HG02870 (cell line): ENCODE results near the gene LRRC7.

Experiments used
- ATAC-seq: cut with Tn5 transposase; IDR thresholded peaks from one replicate; pipeline ENCODE4 v1.9.1; 2021; ENCODE audit warnings: mild to moderate bottlenecking, moderate library complexity; ENCODE audit not compliant: unreplicated experiment

LRRC7 gene

DNA sequence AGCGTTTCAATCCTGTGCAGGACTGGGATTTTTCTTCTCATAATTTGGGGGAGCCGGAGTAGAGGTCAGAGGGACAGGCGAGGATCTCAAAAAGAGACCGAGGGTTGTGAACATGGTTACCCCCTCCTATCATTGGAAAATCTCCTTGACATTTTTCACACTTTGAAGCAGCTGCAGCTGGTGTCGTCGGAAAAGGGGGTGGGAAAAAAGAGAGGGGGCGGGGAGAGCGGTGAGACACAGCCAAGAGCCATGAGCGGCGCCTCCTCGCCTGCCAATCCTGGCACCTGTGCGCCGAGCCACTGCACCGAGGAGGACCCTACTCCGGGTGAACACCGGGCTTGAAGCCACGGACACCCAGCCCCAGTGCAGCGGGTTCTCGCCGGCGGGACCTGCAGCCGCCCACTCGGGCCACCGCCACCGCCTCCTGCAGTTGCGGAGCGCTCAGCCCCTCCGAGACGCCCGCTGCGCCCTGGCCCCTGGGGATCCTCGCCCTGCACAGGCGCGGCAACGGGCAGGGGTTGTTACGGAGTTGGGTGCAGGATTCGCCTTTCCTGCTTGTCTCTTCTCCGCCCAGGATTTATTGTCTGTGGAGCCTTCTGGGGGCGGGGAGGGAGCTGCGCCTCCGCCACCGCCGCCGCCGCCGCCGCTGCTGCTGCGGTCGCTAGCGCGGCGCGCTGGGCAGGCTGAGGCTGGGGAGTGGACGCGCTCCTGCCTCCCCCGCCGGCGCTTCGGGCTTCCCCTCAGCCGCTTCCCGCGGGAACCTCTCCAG lies at the start of gene LRRC7:
TSS of gene LRRC7 (plus strand) at position 271 of the 769 bp plus-strand sequence. CDS start 718 bp downstream, outside the sequence.
- ATAC-seq, result peak; percentile 19

DNA sequence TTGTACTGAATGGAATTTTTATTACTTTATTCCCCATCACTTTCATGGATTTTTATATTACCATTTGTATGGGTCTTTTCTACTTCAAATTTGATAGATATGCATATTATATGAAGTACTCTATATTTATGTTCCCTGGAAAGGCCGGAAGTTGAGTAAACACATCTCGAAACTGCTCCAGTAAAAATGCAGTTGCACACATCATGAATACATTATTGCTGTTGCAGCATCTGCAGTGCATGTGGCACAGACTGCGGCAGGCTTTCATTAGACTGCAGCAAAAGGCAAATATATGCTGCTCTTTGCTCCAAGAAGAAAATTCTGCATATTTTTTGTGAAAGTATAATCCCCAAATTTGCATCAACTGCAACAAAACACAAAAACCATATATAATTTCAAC lies 48.7 kb upstream of the LRRC7 start:
- ATAC-seq, result no peak

DNA sequence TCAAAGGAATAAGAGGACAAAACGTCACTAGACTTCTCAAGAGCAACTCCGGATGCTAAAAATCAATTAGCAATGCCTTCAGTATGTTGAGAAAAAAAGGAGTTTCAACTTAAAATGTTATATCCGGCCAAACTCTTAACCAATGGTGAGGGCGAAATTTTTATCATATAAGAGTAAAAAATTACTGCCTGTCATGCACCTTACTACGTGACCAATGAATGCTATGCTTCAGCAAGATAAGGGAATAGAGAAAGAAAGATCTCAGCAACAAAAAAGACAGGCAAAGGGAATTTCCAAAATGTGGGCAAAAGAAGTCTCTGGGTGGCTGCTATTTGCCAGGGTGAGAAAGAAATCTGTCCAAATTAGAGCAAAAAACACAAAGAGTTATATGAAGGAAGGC lies 47.4 kb upstream of the LRRC7 start:
- ATAC-seq, result no peak

DNA sequence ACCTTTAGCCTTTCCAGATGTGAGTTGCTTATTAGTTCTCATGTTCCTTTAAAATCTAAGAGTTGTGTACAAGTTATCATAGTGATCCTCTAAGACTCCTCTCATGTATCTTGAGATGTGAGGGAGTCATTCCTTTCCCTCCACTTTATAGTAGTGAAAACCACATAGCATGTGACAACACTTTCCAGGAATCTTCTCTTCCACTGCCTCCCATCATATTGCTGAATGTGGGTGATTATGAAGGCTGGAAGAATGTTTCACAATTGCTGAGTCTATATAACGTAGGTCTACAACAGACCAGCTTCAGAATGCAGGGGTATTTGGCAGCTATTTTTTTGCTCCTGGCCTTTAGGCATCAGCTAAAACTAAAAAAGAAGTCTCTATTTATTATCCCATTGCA lies 44.7 kb upstream of the LRRC7 start:
- no peak for ATAC-seq

DNA sequence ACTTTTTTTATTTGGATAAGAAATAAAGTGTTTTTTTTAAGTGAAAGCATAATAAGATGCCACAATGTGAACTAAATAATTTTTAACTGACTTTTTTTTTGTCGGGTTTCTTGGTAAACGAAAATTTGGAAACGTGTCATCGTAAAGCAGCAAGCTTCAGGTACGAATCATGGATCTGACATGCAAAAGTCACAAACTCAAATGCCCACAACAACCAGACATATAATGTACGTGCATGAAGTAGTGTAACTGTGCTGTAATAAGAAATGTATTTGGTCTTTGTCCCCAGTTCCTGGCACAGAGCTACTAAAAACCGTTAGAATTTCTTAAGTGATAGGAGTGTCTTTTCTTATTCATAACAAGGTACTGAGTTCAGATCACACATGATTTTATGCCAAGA lies 44.3 kb upstream of the LRRC7 start:
- no peak for ATAC-seq

DNA sequence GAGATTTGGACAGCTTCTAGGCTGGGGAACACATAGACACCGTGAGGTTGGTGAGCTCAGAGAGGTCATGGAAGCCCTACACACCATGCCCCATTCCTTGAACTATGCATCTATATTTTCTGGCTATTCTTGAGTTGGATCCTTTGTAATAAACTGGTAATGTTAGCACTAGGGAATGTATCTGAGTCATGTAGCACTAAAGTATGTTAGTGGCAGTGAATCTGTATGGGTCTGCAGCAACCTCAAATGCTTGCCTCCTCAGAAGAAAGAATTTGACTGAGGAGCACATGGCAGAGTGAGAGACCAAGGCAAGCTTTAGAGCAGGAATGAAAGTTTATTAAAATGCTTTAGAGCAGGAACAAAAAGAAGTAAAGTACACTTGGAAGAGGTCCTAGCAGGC lies 43.7 kb upstream of the LRRC7 start:
- no peak for ATAC-seq

DNA sequence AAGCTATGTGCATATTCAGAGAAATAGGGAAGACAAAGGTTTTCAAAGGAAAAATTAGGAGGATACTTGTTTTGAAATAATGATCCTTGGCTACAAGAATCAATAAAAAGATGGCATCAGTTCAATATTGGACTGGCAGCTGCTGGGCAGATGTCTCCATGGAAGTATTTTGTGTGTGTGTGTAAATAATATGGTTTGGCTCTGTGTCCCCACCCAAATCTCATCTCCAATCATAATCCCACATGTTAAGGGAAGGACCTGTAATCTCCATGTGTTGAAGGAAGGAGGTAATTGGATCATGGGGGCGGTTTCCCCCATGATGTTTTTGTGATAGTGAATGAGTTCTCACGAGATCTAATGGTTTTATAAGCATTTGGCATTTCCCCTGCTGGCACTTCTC lies 40.4 kb upstream of the LRRC7 start:
- ATAC-seq, result no peak

DNA sequence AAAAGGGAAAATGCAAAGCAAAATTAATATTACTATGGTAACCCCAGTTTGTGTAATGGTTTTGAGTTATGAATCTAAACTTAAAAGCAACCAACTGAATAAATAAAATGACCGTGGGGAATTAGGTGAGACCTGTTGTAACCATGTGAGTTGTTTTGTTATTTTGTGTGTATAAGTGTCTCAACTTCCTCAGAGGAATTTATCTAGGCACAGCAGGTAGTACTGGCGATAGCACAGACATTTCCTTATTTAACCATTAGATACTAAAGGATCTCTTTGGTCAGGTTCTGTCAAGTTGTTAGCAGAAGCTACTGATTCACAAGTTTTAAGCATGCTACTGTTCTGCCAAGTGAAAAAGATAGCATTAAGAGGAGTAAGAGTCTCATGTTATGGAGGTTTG lies 39.3 kb upstream of the LRRC7 start:
- ATAC-seq, result no peak

DNA sequence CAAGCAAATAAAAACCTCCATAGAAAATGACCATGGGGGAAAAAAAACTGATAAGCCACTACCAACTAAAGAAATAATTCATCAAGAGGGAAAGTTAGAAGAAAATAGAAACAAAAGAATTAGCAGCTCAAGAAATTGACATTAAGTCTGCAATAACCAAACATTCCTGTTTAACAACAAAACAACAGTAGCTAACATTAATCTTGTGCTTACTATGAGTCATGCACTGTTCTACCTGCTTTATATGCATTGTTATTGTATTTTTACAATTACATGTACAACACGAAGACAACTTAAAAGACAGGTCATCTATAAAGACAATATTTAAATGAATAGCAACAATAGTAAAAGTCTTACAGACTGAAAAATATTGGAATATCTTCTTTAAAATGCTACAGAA lies 34.4 kb upstream of the LRRC7 start:
- no peak for ATAC-seq

DNA sequence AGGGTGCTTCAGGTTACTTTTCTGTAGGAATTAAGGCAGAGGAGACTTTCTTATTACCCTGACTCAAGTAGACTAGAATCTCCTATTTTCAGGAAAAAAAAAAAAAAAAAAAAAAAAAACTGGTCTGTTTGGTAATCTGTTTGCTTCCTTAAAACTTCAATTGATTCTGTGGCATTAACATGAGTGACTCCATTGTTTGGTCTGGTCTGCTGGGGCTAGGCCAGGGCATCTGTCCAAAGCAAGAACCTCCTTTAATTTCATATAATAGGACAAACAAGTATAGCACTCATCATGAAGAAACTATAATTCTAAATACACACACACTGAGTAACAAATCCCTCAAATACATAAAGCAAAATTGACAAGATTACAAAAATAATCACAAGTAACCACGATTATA lies 32.9 kb upstream of the LRRC7 start:
- no peak for ATAC-seq

DNA sequence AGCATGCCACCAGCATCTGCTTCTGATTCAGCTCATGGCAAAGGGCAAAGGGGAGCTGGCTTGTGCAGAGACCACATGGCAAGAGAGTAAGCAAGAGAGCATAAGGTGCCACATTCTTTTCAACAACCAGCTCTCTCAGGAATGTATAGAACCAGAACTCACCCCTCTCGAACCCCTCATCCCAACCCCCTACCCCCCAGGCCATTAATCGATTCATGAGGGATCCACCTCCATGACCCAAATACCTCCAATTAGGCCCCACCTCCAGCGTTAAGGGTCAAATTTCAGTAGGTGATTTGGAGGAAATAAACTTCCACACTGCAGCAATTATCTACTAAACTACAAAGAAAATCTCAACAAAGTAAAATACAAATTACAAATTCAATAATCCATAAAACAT lies 32.2 kb upstream of the LRRC7 start:
- no peak for ATAC-seq

DNA sequence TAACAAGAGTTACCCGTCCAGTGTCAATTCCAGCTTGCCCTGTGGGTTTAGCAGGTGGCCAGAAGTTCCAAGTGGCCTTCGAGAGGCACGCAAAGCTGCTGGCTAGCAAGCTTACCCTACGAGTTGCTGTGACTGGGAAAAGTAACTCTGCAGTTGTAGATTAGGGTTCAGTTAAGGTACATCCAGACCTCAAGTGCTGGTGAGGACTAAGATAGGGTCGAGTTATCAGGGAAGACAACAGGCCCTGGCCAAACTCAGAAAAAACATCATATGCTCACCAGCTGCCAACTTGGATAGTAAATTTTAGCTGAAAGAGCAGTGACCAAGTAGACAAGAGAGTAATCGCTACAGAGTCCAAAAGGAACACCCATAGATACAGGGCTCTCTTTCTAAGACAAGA lies 27.7 kb upstream of the LRRC7 start:
- ATAC-seq, result no peak

DNA sequence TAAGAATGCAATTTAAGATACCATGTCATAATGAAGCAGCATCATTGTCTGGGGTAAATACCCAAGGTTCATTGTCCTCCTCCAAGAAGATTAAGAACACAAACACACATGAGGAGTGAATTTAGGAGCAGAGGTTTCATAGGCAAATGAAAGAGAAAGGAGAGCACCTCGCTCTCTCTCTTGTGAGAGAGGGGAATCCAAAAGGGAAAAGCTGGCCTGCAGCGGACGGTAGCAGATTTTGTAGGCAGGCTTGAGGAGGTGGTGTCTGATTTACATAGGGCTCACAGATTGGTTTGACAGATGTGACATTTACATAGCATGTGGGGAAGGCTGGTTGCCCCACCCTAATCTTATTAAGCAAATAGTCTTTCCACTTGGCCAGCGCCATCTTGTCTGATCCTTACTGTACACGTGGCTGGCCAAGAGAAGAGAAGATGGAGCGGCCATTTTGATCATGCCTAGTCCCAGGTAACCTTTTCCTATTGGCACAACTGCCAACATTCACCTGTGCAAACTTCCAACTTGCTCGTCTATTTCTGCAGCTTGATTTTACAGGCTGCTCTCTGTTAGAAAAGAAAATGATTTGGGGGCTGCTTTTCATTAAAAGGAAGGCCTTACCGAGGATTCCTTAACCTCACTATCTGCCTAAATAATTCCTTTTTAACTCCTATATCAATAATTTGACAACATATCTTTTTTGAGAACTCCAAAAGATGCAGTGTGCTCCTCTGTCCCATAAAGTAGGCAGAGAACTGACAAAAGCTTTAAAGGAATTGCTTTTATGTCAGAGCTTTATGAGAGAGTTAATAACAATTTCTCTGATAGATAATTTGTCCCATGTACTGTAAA lies 16.0 kb upstream of the LRRC7 start:
- no peak for ATAC-seq

DNA sequence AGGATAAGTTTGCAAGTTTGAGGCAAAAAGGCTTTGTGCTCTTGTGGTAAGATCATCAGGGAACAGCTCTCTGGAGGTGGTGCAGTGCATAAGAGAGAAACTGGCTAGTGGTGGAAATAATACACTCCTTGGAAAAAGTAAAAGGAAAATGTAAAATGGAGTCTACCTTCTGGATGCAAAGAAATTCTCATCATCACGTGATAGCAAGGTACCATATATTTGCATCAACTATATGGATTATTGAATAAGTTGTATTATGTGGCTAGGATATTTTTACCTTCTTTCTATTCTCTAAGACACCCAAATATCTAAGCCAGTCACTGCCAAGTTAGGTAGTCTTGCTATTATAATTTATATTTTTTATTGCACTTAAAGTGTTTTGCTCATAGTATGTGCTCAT lies 14.0 kb upstream of the LRRC7 start:
- no peak for ATAC-seq

DNA sequence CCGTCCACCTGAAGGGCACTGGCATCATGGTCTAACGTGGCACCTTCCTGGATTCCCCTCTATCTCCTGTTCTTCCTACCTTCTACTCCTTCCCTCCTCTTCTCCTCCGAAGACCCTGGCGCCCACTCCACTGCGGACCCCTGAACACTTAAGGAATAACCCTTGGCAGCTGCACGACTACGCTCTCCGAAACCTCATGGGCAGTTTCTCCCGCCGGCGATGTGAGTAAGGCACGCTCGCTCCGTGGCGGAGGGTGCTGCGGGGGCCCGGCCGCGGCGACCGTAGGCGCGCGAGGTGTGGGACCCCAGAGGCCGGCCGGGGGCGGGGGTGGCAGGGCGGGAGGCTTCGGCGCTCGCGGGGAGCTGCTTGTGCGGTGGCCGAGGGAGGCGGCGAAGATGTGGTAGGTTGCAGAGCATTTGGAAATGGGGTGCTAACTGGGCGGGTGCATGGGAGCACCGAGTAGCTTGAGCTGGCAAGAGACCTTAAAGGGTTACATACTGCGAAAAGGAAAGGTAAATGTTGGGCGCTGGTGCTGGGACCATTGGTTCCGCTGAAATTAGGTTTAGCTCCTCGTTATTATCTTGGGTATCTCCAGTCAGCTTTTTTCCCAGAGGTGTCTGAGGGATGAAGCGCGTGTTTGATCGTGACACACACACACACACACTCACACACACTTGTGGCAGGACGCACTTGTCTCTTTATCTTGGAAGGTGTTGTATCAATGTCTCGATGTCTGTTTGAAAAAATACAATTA lies 876 bp downstream of the LRRC7 start:
- ATAC-seq, result no peak

DNA sequence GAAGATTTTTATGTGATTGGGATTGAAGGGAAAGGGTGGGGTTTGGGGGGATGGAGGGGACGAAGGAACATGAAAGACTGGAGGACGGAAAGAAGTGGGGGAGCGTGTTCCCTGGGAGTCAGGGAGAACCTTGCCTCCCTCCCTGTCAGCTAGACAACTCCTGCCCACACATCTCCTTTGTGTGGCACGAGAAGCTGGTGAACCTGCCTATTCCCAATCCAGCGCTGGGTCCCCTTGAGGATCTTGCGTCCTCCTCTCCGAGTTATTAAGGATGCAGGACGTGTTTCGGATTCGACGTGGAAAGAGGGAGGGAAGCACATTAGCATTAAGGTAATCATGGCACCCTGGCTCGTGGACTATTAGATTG lies 1.4 kb downstream of the LRRC7 start:
- ATAC-seq, result no peak

DNA sequence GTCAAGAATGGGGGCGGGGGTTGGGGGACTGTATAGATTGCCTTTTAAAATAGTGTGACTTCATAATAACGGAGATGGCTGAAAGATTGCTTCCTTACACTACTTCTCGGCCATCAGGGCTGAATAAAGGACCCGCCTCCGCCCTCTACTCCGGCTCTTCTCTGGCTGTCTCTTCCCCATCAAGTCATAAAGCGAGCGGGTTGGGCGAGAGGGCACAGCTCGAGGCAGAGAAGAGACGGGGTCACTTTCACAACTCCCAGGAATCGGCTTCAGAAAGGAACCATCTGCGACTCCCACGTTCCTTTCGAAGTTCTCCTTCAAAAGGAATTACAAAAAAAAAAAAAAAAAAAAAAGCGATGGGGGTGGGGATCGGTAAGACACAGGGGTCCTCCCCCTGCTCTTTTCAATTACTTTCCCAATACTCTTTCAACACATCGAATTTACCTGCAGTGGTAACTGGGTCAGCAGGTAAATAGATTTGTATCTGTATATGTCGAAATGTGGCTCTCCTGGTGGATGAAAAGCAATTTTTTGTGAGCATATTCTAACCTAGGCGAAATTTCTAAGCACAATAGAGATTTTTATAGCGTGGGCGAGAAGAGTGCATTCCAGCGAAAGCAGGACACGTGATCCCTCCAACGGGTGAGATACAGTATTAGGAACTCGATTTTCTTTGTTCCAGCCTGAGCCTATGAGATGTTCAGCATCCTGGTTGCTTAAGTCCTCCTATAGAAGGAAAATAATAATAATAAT lies 2.0 kb downstream of the LRRC7 start:
- no peak for ATAC-seq

DNA sequence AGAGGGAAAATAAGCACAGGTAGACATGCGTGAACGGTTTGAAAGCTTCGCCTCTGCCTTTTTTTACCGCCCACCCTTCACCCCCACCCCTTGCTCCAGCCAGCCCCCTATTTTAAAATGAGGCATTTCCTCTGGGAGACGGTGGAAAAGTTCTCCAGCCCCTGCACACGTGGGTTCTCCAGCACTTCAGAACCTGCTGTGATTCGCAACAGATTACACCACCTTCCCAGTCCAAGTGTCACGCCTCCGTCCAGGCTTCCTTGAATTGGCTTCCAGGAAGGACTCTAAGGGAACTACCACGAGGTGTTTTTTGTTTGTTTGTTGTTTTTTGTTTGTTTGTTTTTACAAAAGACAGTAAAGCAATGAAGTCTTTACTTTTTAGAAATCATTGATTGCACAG lies 2.6 kb downstream of the LRRC7 start:
- ATAC-seq, result no peak

DNA sequence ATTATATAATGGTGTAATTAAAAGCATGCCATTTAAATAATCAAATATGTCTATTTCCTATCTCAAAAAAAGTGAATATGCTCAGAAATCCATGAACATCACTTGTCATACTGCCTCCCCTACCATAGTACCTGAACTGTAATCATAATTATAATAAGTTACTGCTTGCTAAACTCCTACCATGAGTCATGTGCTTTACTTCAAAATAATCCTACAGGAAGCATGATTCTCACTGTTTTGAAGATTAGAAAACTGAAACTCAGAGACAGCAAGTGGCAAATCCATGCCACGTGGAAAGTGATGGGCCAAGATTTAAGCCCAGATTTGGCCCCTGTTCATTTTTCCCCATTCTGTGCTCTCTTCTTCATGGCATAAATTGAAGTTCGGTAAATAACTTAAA lies 5.2 kb downstream of the LRRC7 start:
- no peak for ATAC-seq

DNA sequence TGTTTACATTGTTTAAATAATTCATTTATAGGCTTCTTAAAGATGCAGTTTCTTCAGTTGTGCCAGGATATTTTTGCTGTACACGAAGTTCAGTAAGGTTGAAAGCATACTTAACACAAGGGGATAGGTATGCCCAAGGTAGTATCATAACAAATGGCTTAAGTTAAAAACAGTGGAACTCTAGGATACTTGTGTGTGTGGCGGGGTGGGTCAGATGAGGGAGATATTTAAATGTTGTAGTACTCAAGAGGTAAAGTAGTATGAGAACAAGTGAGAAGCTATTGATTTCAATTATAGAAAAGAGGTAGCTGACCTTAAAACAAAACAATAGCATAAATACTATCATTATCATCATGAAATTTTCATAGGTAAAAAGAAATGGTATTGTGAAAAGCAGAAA lies 6.2 kb downstream of the LRRC7 start:
- no peak for ATAC-seq

DNA sequence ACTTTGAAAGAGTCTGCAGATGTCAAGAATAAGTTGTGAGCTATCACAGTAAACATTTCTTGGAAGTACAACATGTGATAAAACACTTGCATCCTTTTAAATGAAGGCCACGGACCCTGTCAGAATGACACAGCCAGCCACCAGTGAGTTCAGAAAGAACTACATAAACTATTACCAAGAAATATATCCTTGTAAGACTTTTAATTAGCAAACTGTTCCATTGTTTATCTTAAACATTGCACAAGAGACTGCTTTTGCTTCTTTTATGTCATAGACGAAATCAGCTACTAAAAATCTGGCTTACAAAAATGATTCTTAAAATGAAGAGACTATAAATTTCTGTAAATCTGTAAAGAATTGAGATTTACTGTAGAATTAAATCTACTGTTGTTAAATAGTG lies 17.9 kb downstream of the LRRC7 start:
- ATAC-seq, result no peak
